ENCODE data around the gene SLC35F4. TPM values are rescaled to one million over a fixed set of nuclear protein-coding genes. Genes with fewer than 3 reads are reported as not detected.

The SLC35F4 gene
- total and polyA plus RNA-seq, 2 donors (not counting 3 experiments of a cell fraction or from before 2014, with no cell fraction given), result not detected

DNA sequence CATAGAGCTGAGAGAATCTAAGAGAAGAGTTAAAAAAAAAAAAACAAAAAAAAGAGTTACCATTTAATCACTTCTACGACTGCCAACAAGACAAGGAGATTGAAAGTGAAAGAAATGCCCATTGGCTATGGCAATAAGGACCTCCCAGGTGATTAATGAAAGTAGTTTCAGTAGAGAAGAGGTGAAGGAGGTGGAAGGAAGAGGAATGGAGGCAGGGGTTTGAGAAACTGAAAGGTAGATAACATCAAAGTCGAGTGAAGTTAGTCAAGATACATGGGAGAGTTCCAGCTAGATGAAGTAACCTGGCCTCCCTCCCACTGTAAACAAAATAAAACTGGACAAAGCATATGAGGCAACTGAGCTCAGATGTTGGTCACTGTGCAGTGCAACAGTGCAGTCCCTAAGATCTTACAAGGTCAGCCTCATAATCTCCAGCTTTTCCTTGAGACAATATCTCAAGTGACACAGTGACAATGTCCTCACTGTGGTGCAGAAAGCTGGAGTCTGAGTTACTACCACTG, 254.3 kb downstream of the SLC35F4 start:
- Histone ChIP-seq H4K20me1 (replicated peaks; ENCODE audit: control insufficient read depth, extremely low read depth, insufficient read depth, low read length) (no peaks in the 10 kb centered on the region), H3K4me2 (ENCODE audit: insufficient read depth, low read length) (no peak overlapping the region), H3K9ac (replicated peaks; ENCODE audit: extremely low read depth, insufficient read depth, low read length) (no peak overlapping the region), H3K27ac (ENCODE audit: insufficient read depth, low read depth, low read length) (no peak overlapping the region), H3K4me1 (ENCODE audit: control insufficient read depth, extremely low read depth, insufficient read depth, low read length) (no peaks in the 10 kb centered on the region), H3K9me3 (replicated peaks; ENCODE audit: control insufficient read depth, insufficient read depth, low read length) (no peaks in the 10 kb centered on the region), H3K27me3 (ENCODE audit: control insufficient read depth in 2 of 2, insufficient read depth in 2 of 2, low read length in 2 of 2) (no peaks in the 10 kb centered on the region), H3K9me1 (replicated peaks; ENCODE audit: control insufficient read depth, extremely low read depth, insufficient read depth, low read length) (no peaks in the 10 kb centered on the region), H3K4me3 (replicated peaks in 1 of 3; ENCODE audit: insufficient read depth in 1 of 3, low read depth in 1 of 3, low read length in 3 of 3) (no peak overlapping the region), H3K79me2 (ENCODE audit: control insufficient read depth, insufficient read depth, low read length) (no peaks in the 10 kb centered on the region), H2AFZ (ENCODE audit: low read depth, low read length) (no peak overlapping the region), H3K36me3 (ENCODE audit: control insufficient read depth in 2 of 2, extremely low read depth in 1 of 2, insufficient read depth in 2 of 2, low read length in 2 of 2) (no peaks in the 10 kb centered on the region)
- ChIA-PET POLR2A (no interaction called here), CTCF (no interaction called here)
- no TSS peak for BruUV-seq (replicated peaks)
- intact Hi-C loops (cut with micrococcal nuclease) (no loop called here), dilution Hi-C loops (cut with MboI; ENCODE audit: extremely low pct_ligation_motif_present, low sequenced_read_pairs) (no loop called here)
- no peak for DNase-seq (ENCODE audit: low read depth, low spot score)
- TF ChIP-seq JUN (IDR thresholded peaks at IDR 0.05; ENCODE audit: borderline replicate concordance, insufficient read depth, insufficient read length, low read depth) (no peak), MYC (IDR thresholded peaks at IDR 0.05; ENCODE audit: low read depth, low read length) (no peak), GATA2 (IDR thresholded peaks at IDR 0.05; ENCODE audit: insufficient read depth, insufficient read length, low read depth, low read length) (no peak), FOS (IDR thresholded peaks at IDR 0.05; ENCODE audit: borderline replicate concordance, insufficient read depth, low read length) (no peak), EZH2 (IDR thresholded peaks at IDR 0.05; ENCODE audit: borderline replicate concordance, low read depth, low read length, severe bottlenecking) (no peak), POLR2AphosphoS5 (IDR thresholded peaks at IDR 0.05; ENCODE audit: insufficient read depth, low read depth, low read length) (no peak), POLR2A (IDR thresholded peaks at IDR 0.05; ENCODE audit: low read depth, low read length) (no peak)
- TF ChIP-seq, protein P1, sequence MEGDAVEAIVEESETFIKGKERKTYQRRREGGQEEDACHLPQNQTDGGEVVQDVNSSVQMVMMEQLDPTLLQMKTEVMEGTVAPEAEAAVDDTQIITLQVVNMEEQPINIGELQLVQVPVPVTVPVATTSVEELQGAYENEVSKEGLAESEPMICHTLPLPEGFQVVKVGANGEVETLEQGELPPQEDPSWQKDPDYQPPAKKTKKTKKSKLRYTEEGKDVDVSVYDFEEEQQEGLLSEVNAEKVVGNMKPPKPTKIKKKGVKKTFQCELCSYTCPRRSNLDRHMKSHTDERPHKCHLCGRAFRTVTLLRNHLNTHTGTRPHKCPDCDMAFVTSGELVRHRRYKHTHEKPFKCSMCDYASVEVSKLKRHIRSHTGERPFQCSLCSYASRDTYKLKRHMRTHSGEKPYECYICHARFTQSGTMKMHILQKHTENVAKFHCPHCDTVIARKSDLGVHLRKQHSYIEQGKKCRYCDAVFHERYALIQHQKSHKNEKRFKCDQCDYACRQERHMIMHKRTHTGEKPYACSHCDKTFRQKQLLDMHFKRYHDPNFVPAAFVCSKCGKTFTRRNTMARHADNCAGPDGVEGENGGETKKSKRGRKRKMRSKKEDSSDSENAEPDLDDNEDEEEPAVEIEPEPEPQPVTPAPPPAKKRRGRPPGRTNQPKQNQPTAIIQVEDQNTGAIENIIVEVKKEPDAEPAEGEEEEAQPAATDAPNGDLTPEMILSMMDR (IDR thresholded peaks at IDR 0.05; ENCODE audit: extremely low read depth in 1 of 2, insufficient read depth in 1 of 2, low read depth in 1 of 2, low read length in 2 of 2), result no peak
- TF ChIP-seq, protein P2, sequence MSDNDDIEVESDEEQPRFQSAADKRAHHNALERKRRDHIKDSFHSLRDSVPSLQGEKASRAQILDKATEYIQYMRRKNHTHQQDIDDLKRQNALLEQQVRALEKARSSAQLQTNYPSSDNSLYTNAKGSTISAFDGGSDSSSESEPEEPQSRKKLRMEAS (IDR thresholded peaks at IDR 0.05; ENCODE audit: insufficient read depth, insufficient read length), result no peak
- FAIRE-seq, result no peak

Measured in endothelial cell of umbilical vein (primary cell).